H9 (cell line): ENCODE results near the gene GRM1. TPM values are rescaled to one million over a fixed set of nuclear protein-coding genes. Genes with fewer than 3 reads are reported as not detected.

Source experiments
- DNase-seq: peaks from one replicate; pipeline ENCODE4 v3.0.0-alpha.2; 2017
- H2AFZ ChIP-seq: one replicate; pipeline ENCODE4 v1.6.1; 2013; ENCODE audit warnings: mild to moderate bottlenecking, low read length, control low read depth, moderate library complexity
- H2AK5ac ChIP-seq: 2 replicates; pipeline ENCODE4 v1.6.1; 2013; ENCODE audit warnings: low read length, control low read depth, mixed read lengths; ENCODE audit not compliant: insufficient read length
- H2BK120ac ChIP-seq: one replicate; pipeline ENCODE4 v1.6.1; 2013; ENCODE audit warnings: low read depth, mild to moderate bottlenecking, low read length, control low read depth, inconsistent platforms; ENCODE audit not compliant: poor library complexity, severe bottlenecking
- H2BK12ac ChIP-seq: 2 replicates; pipeline ENCODE4 v1.6.1; 2013; ENCODE audit warnings: low read length, control low read depth, mixed read lengths, low read depth; ENCODE audit not compliant: insufficient read length
- H2BK15ac ChIP-seq: 2 replicates; pipeline ENCODE4 v1.6.1; 2013; ENCODE audit warnings: low read depth, low read length, control low read depth
- H2BK20ac ChIP-seq: one replicate; pipeline ENCODE4 v1.6.1; 2013; ENCODE audit warnings: low read depth, mild to moderate bottlenecking, low read length, control low read depth, inconsistent platforms; ENCODE audit not compliant: poor library complexity, severe bottlenecking
- H2BK5ac ChIP-seq: 2 replicates; pipeline ENCODE4 v1.6.1; 2013; ENCODE audit warnings: low read length, control low read depth, mixed read lengths; ENCODE audit not compliant: insufficient read length
- H3K14ac ChIP-seq: 2 replicates; pipeline ENCODE4 v1.6.1; 2013; ENCODE audit warnings: low read length, control low read depth; ENCODE audit not compliant: insufficient read depth
- H3K18ac ChIP-seq: 2 replicates; pipeline ENCODE4 v1.6.1; 2013; ENCODE audit warnings: low read depth, mild to moderate bottlenecking, mixed read lengths, low read length, control low read depth; ENCODE audit not compliant: insufficient read length
- H3K23ac ChIP-seq: 2 replicates; pipeline ENCODE4 v1.6.1; 2013; ENCODE audit warnings: low read length, control low read depth, mixed read lengths, low read depth; ENCODE audit not compliant: insufficient read length
- H3K23me2 ChIP-seq: 2 replicates; pipeline ENCODE4 v1.6.1; 2013; ENCODE audit warnings: low read depth, mild to moderate bottlenecking, mixed read lengths, low read length, control low read depth; ENCODE audit not compliant: insufficient read length, poor library complexity, severe bottlenecking
- H3K27ac ChIP-seq: 2 replicates; pipeline ENCODE4 v1.5.1; 2013; ENCODE audit warnings: low read length, control low read depth, mixed read lengths, low read depth; ENCODE audit not compliant: insufficient read length
- H3K27me3 ChIP-seq: 2 replicates; pipeline ENCODE4 v1.6.1; 2013; ENCODE audit warnings: low read length, control low read depth, inconsistent platforms; ENCODE audit not compliant: insufficient read depth
- H3K4ac ChIP-seq: 2 replicates; pipeline ENCODE4 v1.6.1; 2013; ENCODE audit warnings: low read depth, mild to moderate bottlenecking, control low read depth, inconsistent platforms, low read length, moderate library complexity
- H3K4me1 ChIP-seq: 2 replicates; pipeline ENCODE4 v1.6.1; 2013; ENCODE audit warnings: low read length, control low read depth, inconsistent platforms; ENCODE audit not compliant: insufficient read depth
- H3K4me2 ChIP-seq: 2 replicates; pipeline ENCODE4 v1.6.1; 2013; ENCODE audit warnings: low read length, control low read depth, mixed read lengths; ENCODE audit not compliant: insufficient read length, insufficient read depth
- H3K56ac ChIP-seq: 2 replicates; pipeline ENCODE4 v1.6.1; 2013; ENCODE audit warnings: low read depth, mild to moderate bottlenecking, mixed read lengths, low read length, control low read depth; ENCODE audit not compliant: insufficient read length
- H3K79me1 ChIP-seq: 2 replicates; pipeline ENCODE4 v1.6.1; 2013; ENCODE audit warnings: low read depth, mild to moderate bottlenecking, moderate library complexity, low read length, control low read depth, inconsistent platforms; ENCODE audit not compliant: insufficient read depth, poor library complexity, severe bottlenecking
- H3K79me2 ChIP-seq: 2 replicates; pipeline ENCODE4 v1.6.1; 2013; ENCODE audit warnings: low read length, control low read depth, inconsistent platforms; ENCODE audit not compliant: insufficient read depth
- H3K9ac ChIP-seq: 2 replicates; pipeline ENCODE4 v1.6.1; 2013; ENCODE audit warnings: low read length, control low read depth, mixed read lengths; ENCODE audit not compliant: insufficient read length; ENCODE audit errors: extremely low read depth
- H3K9me3 ChIP-seq: one replicate; pipeline ENCODE4 v1.6.1; 2013; ENCODE audit warnings: low read depth, low read length, inconsistent platforms; ENCODE audit not compliant: control insufficient read depth
- H3T11ph ChIP-seq: one replicate; pipeline ENCODE4 v1.6.1; 2013; ENCODE audit warnings: mild to moderate bottlenecking, low read length, control low read depth, inconsistent platforms
- H4K20me1 ChIP-seq: one replicate; pipeline ENCODE4 v1.6.1; 2013; ENCODE audit not compliant: control insufficient read depth, insufficient read length, insufficient read depth
- H4K5ac ChIP-seq: 2 replicates; pipeline ENCODE4 v1.6.1; 2013; ENCODE audit warnings: low read depth, mild to moderate bottlenecking, mixed read lengths, low read length, control low read depth; ENCODE audit not compliant: insufficient read length
- H4K8ac ChIP-seq: replicated peaks from 2 replicates; pipeline ENCODE4 v1.6.1; 2013; ENCODE audit warnings: low read length, control low read depth, mixed read lengths, low read depth; ENCODE audit not compliant: insufficient read length
- H4K91ac ChIP-seq: 2 replicates; pipeline ENCODE4 v1.6.1; 2013; ENCODE audit warnings: low read depth, mild to moderate bottlenecking, moderate library complexity, mixed read lengths, low read length, control low read depth; ENCODE audit not compliant: insufficient read length
- H3K27ac Mint-ChIP-seq, 3 experiments: 2 replicates in 2 of 3; 3 replicates in 1 of 3; pipeline ENCODE4 v1.8.0; 2020 to 2021; ENCODE audit warnings: mixed read lengths in 3 of 3, mild to moderate bottlenecking in 1 of 3, moderate library complexity in 1 of 3
- H3K27me3 Mint-ChIP-seq: 2 replicates; pipeline ENCODE4 v1.8.0; 2021; ENCODE audit warnings: low read depth, mild to moderate bottlenecking, moderate library complexity, mixed read lengths
- H3K36me3 Mint-ChIP-seq, 3 experiments: 2 replicates in 2 of 3; 3 replicates in 1 of 3; pipeline ENCODE4 v1.8.0; 2020 to 2021; ENCODE audit warnings: low read depth in 3 of 3, mixed read lengths in 3 of 3; ENCODE audit not compliant: insufficient read depth in 1 of 3
- H3K4me1 Mint-ChIP-seq, 2 experiments: 2 replicates each; pipeline ENCODE4 v1.8.0; 2020; ENCODE audit warnings: mixed read lengths in 2 of 2
- H3K4me3 Mint-ChIP-seq, 2 experiments: 2 replicates in 1 of 2; 3 replicates in 1 of 2; pipeline ENCODE4 v1.8.0; 2020 to 2021; ENCODE audit warnings: mild to moderate bottlenecking in 2 of 2, mixed read lengths in 2 of 2, moderate library complexity in 1 of 2
- H3K9me3 Mint-ChIP-seq, 2 experiments: 2 replicates in 1 of 2; 3 replicates in 1 of 2; pipeline ENCODE4 v1.8.0; 2020; ENCODE audit warnings: mild to moderate bottlenecking in 2 of 2, mixed read lengths in 2 of 2, moderate library complexity in 1 of 2
- WGBS: extraction: QIAGEN DNeasy Blood & Tissue Kit; methylation state at CpG from one replicate; pipeline ENCODE4 v1.1.7; 2013; ENCODE audit warnings: missing lambda C conversion rate, low lambda C conversion rate, mixed read lengths; ENCODE audit not compliant: insufficient read length; ENCODE audit errors: extremely low coverage; 5-methylcytosine and 5-hydroxymethylcytosine counted together
- total RNA-seq: library from RNA; stranded (reverse); gene quantifications from 2 replicates; pipeline ENCODE4 v1.2.1, GENCODE V29; 2021
- TF ChIP-seq, protein P1 (sequence below): fragments of 200-600 bp; sonication (generic); conservative IDR thresholded peaks from 3 replicates; pipeline ENCODE4 v1.8.0; 2021; ENCODE audit warnings: antibody characterized with exemption, mild to moderate bottlenecking

GRM1 gene
- total RNA-seq, 1 experiment from 2014 or later, result 0.39 TPM

DNA sequence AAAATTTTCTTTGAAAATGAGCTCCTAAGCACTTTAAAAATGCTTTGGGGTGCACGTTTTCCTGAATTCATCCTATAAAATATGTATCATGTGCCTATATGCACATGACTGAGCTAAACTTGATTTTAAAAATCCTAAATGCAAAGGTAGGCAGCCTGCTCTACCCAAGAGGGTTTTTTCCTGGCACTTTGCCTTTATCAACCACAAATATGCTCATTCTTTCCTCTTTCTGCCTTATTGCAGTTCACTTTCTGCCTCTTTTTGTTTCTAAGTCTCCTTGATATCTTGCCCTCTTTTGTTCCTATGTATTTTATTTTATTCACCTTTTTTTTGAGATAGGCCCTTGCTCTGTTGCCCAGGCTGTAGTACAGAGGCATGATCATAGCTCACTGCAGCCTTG lies 229.3 kb downstream of the GRM1 start:
- Histone ChIP-seq H3K9ac (no peak overlapping the region), H3K79me1 (no peaks in the 10 kb centered on the region), H2BK20ac (no peak overlapping the region), H4K20me1 (no peaks in the 10 kb centered on the region), H3K4me2 (no peak overlapping the region), H3K14ac (no peak overlapping the region), H3K56ac (no peak overlapping the region), H3K27ac (no peak overlapping the region), H4K8ac (no peak overlapping the region), H3K23ac (no peak overlapping the region), H3K27me3 (no peaks in the 10 kb centered on the region), H3T11ph (no peak overlapping the region), H2BK15ac (no peak overlapping the region), H2BK120ac (no peak overlapping the region), H3K4me1 (no peaks in the 10 kb centered on the region; the same call in 1 of the 2 replicates), H2BK5ac (no peak overlapping the region), H3K79me2 (no peaks in the 10 kb centered on the region), H3K4ac (no peak overlapping the region), H3K23me2 (no peaks in the 10 kb centered on the region), H3K9me3 (no peaks in the 10 kb centered on the region), H4K91ac (no peak overlapping the region), H4K5ac (no peak overlapping the region), H3K18ac (no peak overlapping the region), H2AFZ (no peak overlapping the region), H2AK5ac (no peak overlapping the region), H2BK12ac (no peak overlapping the region)
- H3K27ac Mint-ChIP-seq, result peak overlapping the region in 2 of 3 experiments; percentile 4 to 46; a peak in 2 of 7 replicates
- no peaks in the 10 kb centered on the region for H3K9me3 Mint-ChIP-seq
- no peaks in the 10 kb centered on the region for H3K27me3 Mint-ChIP-seq
- peaks cover 8 to 11% of the 10 kb centered on the region in 2 experiments for H3K4me1 Mint-ChIP-seq
- no peak for DNase-seq
- no CpG with 5 or more reads among the region's 1 CpG for WGBS
- TF ChIP-seq, protein P1, sequence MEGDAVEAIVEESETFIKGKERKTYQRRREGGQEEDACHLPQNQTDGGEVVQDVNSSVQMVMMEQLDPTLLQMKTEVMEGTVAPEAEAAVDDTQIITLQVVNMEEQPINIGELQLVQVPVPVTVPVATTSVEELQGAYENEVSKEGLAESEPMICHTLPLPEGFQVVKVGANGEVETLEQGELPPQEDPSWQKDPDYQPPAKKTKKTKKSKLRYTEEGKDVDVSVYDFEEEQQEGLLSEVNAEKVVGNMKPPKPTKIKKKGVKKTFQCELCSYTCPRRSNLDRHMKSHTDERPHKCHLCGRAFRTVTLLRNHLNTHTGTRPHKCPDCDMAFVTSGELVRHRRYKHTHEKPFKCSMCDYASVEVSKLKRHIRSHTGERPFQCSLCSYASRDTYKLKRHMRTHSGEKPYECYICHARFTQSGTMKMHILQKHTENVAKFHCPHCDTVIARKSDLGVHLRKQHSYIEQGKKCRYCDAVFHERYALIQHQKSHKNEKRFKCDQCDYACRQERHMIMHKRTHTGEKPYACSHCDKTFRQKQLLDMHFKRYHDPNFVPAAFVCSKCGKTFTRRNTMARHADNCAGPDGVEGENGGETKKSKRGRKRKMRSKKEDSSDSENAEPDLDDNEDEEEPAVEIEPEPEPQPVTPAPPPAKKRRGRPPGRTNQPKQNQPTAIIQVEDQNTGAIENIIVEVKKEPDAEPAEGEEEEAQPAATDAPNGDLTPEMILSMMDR, result no peak
- no peaks in the 10 kb centered on the region for H3K36me3 Mint-ChIP-seq
- no peak overlapping the region for H3K4me3 Mint-ChIP-seq
